ENCODE data around the gene FIBCD1.

FIBCD1 gene, protein sequence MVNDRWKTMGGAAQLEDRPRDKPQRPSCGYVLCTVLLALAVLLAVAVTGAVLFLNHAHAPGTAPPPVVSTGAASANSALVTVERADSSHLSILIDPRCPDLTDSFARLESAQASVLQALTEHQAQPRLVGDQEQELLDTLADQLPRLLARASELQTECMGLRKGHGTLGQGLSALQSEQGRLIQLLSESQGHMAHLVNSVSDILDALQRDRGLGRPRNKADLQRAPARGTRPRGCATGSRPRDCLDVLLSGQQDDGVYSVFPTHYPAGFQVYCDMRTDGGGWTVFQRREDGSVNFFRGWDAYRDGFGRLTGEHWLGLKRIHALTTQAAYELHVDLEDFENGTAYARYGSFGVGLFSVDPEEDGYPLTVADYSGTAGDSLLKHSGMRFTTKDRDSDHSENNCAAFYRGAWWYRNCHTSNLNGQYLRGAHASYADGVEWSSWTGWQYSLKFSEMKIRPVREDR

DNA sequence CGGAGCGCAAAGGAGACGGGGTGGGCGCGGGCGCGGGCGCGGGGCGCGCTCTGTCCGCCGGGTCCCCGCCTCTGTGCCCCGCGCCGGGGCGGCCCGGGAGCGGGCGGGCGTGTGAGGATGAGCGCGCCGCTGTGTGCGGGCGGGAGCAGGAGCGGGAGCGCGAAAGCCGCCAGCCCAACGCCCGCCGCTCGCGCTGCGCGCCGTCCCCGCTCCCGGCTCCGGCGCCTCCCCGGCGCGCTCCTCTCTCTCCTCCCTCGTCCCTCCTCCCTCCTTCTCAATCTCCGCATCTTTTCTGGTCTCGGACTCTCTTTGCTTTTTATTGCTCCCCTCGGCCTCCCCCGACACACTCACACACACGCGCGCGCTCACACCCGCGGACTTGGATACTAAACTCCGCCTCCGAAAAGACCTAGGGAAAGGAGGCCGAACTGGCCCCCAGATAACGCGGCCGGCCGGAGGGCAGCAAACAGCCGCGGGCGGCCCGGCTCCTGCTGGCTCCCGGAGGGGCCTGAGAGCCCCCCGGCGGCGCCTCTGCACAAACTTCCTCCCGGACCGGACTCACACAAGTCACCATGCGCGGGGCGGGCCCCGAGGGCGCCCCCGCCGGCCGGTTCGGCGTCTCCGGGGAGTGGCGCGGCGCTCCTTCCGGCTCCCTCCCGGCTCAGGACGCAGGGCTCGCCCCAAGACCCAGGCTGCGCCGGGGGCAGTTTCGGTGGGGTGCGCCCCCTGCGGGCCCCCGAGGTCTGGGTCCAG is at the start of gene FIBCD1:
FIBCD1 (minus strand) TSS at position 596 of the 753 bp plus-strand sequence. CDS start 640 bp downstream, outside the sequence.
- no peak for DNase-seq (ENCODE audit: low read depth)

DNA sequence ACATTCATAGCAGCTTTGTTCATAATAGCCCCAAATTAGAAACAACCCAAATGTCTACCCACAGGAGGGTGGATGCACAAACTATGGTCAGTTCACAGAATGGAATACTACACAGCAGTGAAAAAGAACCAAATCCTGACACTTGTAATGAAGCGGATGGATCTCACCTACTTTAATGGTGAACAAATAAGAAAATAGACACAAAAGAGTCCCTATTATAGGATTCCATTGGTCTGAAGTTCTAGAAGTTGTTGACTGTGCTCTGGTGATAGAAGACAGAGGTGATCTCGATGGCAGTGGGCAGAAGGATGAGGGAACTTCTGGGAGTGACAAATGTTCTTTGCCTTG is 49.3 kb upstream of the FIBCD1 start:
- DNase-seq (ENCODE audit: low read depth): no peak

- no peak for DNase-seq (ENCODE audit: low read depth)
These were observed 48.8 kb upstream of the FIBCD1 start for GRCh38 chr9:130987738-130988399.

- DNase-seq (ENCODE audit: low read depth): no peak
These were observed 48.0 kb upstream of the FIBCD1 start for GRCh38 chr9:130987054-130987453.

GRCh38 chr9:130986356-130986965 is 47.4 kb upstream of the FIBCD1 start:
- DNase-seq (ENCODE audit: low read depth): no peak

DNA sequence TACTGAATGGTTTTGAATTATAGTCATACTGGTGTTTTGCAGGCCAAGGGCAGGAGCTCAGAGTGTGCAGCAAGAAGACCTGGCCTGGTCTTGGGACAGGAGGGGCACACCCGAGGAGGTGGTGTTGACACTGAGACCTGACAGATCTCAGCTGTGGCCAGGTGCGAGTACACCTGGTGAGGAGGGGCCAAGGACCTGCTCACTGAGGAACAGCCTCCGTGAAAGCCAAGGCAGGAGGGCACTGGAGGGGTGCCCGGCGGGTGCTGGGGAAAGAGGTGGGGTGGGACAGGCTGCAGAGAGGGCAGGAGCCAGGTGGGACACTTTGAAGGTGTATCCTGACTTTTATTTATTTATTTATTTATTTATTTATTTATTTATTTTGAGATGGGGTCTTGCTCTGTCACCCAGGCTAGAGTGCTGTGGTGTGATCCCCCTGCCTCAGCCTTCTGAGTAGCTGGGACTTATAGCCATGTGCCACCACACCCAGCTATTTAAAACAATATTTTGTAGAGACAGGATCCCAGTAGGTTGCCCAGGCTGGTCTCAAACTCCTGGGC is 46.6 kb upstream of the FIBCD1 start:
- DNase-seq (ENCODE audit: low read depth): no peak

DNA sequence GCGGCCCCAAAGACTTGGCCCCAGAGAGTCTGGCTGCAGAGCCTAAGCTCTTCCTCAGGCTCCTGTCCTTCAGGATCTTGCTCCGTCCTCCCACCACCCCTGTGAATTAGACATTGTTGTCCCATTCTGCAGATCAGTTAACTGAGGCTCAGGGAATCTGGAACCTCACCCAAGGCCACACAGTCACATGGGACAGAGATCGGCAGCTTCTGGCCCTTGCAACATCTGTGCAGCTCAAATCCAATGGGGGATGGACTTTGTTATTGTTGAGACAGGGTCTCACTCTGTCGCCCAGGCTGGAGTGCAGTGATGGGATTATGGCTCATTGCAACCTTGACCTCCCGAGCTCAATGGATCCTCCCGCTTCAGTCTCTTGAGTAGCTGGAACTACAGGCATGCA is 46.0 kb upstream of the FIBCD1 start:
- no peak for DNase-seq (ENCODE audit: low read depth)

- no peak for DNase-seq (ENCODE audit: low read depth)
These were observed 45.5 kb upstream of the FIBCD1 start for GRCh38 chr9:130984521-130984920.

DNA sequence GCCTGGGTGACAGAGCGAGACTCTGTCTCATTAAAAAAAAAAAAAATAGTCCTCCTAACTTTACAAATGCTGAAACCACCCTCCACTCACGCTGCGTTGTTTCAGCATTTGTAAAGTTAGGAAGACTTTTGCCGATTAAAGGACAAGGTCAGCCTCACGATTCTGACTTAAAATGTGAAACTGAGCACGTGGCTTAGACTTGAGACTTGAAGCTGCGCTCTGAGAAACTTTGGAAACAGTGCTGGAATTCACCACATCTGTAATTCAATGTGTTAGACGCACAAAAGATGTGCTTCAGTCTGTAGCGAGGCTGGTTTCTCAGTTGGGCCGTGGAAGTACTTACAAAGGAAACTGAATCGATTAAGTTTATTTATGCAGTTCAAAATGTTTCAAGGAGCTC is 44.9 kb upstream of the FIBCD1 start:
- DNase-seq (ENCODE audit: low read depth): no peak

DNA sequence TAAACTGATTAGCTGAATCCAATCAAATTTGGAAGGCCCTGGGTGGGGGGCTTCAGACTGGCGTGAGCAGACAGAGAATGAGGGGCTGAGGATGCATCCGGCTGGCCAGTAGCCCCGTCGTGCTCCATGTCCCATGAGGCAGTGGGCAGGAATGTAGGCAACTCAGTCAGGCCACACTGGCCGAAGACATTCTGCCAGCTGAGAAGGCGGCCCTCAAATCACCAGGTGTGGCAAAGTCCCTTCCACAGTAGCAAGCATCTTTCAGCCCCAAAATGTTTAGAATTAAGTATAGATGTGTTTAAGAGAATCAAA is 44.3 kb upstream of the FIBCD1 start:
- no peak for DNase-seq (ENCODE audit: low read depth)

DNA sequence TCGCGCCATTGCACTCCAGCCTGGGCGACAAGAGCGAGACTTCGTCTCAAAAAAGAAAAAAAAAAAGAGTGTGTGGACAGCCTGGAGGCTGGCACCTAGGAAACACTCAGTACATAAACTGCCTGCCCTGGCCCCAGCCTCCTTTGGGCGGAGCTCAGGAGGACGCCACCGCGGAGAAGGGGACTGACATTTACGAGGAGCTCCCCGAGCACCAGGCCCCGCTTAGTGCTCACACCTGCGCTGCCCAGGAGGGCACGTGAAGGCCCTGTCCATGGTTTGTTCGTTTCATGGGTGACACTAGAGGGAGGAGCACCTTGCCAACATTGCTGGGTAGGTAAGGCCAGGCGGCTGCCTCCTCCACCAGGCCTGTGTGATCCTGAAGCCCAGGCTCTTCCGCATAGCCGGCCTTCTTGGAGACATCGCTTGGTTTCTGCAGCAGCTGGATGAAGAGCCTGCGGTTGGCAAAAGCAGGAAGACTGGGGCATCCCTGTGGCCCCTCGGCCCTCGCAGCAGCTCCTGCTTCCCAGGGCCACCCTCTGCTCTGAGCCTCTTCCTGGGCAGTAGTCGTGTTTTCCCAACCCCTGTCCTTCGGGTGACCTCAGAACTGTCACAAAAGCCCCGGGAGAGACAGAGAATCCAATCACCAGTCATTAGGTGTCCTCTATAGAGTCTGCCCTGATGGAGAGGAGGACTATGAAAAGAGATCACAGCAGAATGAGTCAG is 43.8 kb upstream of the FIBCD1 start:
- DNase-seq (ENCODE audit: low read depth): no peak

DNA sequence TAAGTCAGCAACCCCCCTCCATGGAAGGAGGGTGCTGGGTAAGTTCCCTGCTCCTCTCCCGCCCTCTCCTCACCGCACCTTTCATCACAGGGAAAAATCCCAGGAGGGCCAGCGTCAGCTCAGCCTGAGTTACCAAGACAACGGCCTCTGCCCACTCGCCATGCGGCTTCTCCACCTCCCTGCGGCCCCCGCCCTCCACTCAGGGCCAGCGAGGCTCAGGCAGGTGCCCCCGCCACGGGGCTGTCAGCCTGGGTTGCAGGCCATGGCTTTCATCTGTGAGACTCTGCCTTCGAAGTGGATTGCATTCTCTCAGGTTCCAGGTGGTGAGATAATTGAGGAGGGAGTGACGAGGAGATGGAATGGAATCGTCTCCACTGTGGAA is 42.7 kb upstream of the FIBCD1 start:
- no peak for DNase-seq (ENCODE audit: low read depth)

DNA sequence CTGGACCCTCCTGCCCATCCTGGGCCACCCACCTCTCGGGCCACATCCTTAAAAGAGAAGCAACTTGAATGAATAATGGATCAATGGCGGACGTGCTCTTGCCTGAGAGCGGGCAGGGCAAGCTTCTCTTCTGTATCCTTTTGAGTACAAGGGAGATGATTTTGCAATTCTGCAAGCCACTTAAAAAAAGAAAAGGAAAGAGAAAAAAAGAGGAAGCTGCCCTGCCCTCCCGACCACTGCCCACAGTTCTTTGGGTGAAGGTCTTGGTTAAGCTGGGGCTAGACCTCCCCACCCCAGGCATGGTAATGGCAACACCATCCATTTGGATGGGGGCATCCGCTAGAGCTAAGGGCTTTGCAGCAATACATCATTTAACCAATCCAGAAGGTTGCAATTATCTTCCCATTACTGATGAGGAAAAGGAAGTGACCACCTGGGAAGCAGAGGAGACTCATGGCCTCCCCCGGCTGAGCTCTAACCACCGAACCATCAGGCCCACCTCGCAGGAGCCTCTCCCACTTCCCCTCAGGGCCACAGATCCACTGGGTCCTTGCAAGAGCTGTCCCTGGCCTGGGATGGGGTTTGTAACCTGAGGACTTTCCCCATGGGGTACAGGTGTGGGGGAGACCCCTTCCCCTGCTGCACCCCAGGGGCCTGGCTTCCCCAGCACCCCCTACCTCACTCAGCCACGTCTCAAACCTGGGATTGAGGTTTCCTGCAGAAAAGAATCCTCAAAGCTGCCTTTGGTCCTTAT is 42.1 kb upstream of the FIBCD1 start:
- DNase-seq (ENCODE audit: low read depth): no peak

GRCh38 chr9:130980526-130980925 is 41.5 kb upstream of the FIBCD1 start:
- DNase-seq (ENCODE audit: low read depth): no peak

DNA sequence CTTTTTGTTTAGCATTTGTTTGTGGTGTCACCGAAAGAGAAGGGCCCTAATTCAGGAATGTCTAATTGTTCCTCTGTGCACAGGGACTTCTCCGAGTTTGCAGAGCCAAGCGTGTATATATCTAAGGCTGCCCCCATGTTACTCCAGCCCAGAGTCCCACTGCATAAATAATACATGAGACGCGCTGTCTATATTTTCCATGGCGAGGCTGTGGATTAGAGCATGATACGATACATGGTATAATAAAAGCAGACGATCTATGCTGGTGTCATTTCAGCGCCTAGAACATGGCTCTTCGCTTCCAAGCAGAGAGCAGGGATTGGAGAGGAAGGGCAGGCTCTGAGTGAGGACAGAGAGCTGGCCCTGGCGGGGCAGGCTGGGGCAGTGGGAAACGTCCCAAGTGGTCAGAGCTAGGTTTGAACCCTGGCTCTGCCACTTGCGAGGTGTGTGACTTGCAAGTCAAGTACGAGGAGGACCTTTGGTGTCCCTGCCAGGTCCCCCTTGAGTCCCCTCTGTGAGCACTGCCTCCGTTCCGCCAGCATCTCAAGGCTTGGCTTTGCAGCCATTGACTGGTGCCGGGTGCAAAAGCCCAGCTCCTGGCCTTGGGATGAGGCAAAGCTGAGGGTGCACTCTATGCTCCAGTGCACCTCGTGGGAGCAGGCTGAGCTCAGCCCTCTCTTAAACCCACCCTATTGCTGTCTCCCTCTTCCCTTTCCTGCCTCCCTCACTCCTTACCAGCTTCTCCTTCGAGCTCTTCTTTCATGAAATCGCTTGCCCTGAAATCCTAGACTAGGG is 40.7 kb upstream of the FIBCD1 start:
- no peak for DNase-seq (ENCODE audit: low read depth)

- DNase-seq (ENCODE audit: low read depth): no peak
These were observed 38.8 kb upstream of the FIBCD1 start for GRCh38 chr9:130977811-130978221.

DNA sequence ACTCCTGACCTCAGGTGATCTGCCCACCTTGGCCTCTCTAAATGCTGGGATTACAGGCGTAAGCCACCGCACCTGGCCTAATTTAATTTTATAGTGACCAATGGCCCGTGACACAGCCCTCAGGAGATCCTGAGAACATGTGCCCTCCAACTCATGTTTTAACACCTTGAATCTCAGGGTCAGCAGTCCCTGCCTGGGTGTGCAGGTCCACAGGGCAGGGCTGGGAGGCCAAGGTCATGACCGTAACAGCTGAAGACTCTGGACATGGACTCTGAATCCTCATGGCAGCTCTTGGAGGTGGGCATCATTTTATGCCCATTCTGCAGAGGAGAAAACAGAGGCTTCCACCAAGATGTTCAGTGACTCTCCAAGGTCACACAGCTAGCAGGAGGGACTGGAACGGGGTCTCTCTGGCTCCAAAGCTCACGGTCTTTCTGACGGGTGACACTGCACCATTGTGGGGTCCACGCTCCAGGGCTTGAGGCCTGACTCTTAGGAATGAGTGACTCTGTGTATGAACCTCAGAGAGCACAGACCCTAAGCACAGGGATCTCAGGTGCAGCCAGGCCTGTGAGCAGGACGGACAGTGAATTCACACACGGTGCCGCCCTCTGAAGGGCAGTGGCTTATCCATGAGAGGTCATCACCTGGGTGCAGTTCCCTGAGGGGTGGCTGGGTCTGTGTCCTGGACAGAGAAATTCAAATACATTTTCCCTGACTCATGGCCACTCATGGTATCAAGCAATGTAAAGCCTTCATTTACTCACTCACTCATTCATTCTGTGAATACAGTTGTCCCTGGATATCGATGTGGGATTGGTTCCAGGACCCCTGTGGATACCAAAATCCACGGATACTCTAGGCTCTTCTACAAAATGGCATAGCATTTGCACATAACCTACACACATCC is 37.1 kb upstream of the FIBCD1 start:
- DNase-seq (ENCODE audit: low read depth): no peak

DNA sequence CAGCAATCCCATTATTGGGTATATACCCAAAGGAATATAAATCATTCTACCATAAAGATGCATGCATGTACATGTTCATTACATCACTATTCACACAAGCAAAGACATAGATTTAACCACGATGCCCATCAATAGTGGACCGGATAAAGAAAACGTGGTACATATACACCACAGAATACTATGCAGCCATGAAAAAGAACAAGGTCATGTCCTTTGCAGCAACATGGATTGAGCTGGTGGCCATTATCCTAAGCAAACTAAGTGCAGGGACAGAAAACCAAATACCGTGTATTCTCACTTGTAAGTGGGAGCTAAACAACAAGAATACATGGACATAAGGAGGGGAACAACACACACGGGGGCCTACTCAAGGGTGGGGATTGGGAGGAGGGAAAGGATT is 36.1 kb upstream of the FIBCD1 start:
- no peak for DNase-seq (ENCODE audit: low read depth)

DNA sequence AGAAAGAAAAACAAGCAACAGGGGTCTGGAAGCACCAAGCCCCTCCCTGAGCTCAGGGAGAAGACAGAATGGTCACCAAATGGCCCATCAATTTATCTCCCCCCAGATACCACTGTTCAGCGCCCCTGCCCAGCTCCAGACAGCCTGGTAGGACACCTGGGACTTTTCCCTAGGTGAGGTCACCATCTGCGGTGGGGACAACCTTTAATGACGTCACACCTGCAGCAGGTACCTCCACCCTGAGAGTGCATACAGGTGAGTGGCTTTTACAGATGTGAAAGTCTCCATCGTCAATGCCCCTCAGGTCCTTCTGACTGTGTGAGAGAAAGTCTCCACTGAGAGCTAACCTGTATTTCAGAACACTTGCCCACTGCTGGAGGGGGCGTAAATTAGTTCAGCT is 35.6 kb upstream of the FIBCD1 start:
- no peak for DNase-seq (ENCODE audit: low read depth)

All from stimulated activated CD8-positive, alpha-beta memory T cell treated with anti-CD3 and anti-CD28 coated beads, Interleukin-7, amount 100 ng/mL, for 24 hours (primary cell).